ENCODE data around the gene SP9. TPM values are rescaled to one million over a fixed set of nuclear protein-coding genes. Genes with fewer than 3 reads are reported as not detected.

Gene SP9
- total and polyA plus RNA-seq, 9 of the 15 experiments (the other 6 are each of a cell fraction or from before 2014, with no cell fraction given) = 0.04 to 0.23 (median 0.11) TPM; not detected in 3

DNA sequence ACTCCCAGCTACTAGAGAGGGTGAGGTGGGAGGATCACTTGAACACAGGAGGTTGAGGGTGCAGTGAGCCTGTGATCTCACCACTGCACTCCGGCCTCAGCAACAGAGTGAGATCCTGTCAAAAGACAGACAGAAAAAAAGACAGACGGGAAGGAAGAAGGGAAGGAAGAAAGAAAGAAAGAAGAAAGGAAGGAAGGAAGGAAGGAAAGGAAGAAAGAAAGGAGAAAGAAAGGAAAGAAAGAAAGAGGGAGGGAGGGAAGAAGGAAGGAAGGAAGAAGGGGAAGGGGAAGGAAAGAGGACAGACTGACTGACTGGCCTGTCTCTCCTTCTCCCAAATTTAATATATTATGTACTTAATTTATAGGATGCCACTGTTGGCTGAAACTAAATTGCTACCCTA lies 21.6 kb downstream of the SP9 start:
- Histone ChIP-seq H3K4me2 (ENCODE audit: insufficient read depth, low read length) (no peak overlapping the region), H3K79me2 (ENCODE audit: control insufficient read depth, insufficient read depth, low read length) (no peaks in the 10 kb centered on the region), H4K20me1 (replicated peaks; ENCODE audit: control insufficient read depth, insufficient read depth, low read length) (no peaks in the 10 kb centered on the region), H3K4me3 (no peak overlapping the region), H3K9me3 (replicated peaks; ENCODE audit: control insufficient read depth, insufficient read depth, low read depth, low read length) (no peaks in the 10 kb centered on the region), H3K4me1 (replicated peaks in 1 of 2; ENCODE audit: control insufficient read depth in 2 of 2, insufficient read depth in 2 of 2, low read length in 2 of 2) (no peaks in the 10 kb centered on the region), H3K27ac (ENCODE audit: extremely low read depth, low read depth, low read length) (no peak overlapping the region), H3K9me1 (ENCODE audit: control insufficient read depth, insufficient read depth, low read length) (no peaks in the 10 kb centered on the region), H3K9ac (ENCODE audit: insufficient read depth in 1 of 2, low read depth in 2 of 2, low read length in 2 of 2) (no peak overlapping the region), H3K36me3 (ENCODE audit: control insufficient read depth, insufficient read depth, low read length) (no peaks in the 10 kb centered on the region), H2AFZ (ENCODE audit: low read depth, low read length) (no peak overlapping the region), H3K27me3 (ENCODE audit: control insufficient read depth in 2 of 2, insufficient read depth in 2 of 2, low read length in 2 of 2) (no peaks in the 10 kb centered on the region)
- WGBS (ENCODE audit: insufficient coverage, low coverage, missing lambda C conversion rate) = 66% methylated on average over 2 of the region's 2 CpGs
- CTCF ChIA-PET (ENCODE audit: low intra/inter-chr PET ratio) = no interaction called here
- BruUV-seq (replicated peaks) = no TSS peak
- in situ Hi-C loops (cut with MboI) (no loop called here), intact Hi-C loops (cut with micrococcal nuclease) (no loop called here)
- ATAC-seq (no peak), FAIRE-seq (no peak), DNase-seq (ENCODE audit: extremely low read depth in 1 of 4, low spot score in 3 of 4) (no peak)
- TF ChIP-seq, protein P1, sequence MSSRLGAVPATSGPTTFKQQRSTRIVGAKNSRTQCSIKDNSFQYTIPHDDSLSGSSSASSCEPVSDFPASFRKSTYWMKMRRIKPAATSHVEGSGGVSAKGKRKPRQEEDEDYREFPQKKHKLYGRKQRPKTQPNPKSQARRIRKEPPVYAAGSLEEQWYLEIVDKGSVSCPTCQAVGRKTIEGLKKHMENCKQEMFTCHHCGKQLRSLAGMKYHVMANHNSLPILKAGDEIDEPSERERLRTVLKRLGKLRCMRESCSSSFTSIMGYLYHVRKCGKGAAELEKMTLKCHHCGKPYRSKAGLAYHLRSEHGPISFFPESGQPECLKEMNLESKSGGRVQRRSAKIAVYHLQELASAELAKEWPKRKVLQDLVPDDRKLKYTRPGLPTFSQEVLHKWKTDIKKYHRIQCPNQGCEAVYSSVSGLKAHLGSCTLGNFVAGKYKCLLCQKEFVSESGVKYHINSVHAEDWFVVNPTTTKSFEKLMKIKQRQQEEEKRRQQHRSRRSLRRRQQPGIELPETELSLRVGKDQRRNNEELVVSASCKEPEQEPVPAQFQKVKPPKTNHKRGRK (tag; IDR thresholded peaks at IDR 0.05) = no peak
- TF ChIP-seq ZNF717 (CRISPR knock-in tag; IDR thresholded peaks at IDR 0.05) (no peak), SMARCE1 (IDR thresholded peaks at IDR 0.05) (no peak), RNF2 (IDR thresholded peaks at IDR 0.05) (no peak), SAFB2 (IDR thresholded peaks at IDR 0.05; ENCODE audit: borderline replicate concordance, low read depth, low read length, severe bottlenecking) (no peak), RBBP5 (IDR thresholded peaks at IDR 0.05; ENCODE audit: borderline replicate concordance, insufficient read depth, low read length, poor library complexity, severe bottlenecking) (no peak), ARHGAP35 (IDR thresholded peaks at IDR 0.05; ENCODE audit: partially characterized antibody) (peak; percentile 19)
- TF ChIP-seq, protein P2, sequence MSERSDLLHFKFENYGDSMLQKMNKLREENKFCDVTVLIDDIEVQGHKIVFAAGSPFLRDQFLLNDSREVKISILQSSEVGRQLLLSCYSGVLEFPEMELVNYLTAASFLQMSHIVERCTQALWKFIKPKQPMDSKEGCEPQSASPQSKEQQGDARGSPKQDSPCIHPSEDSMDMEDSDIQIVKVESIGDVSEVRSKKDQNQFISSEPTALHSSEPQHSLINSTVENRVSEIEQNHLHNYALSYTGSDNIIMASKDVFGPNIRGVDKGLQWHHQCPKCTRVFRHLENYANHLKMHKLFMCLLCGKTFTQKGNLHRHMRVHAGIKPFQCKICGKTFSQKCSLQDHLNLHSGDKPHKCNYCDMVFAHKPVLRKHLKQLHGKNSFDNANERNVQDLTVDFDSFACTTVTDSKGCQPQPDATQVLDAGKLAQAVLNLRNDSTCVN (CRISPR knock-in tag; IDR thresholded peaks at IDR 0.05) = 0 out of 2 replicates have a peak, but pooled peaks have one; percentile 15
- POLR2A ChIA-PET = no interaction called here
